ENCODE measurements around the gene MAGEA1.
"Not testable (repeated sequence)": the region's sequence is repeated elsewhere in the genome, so short reads cannot be mapped to it uniquely, and the experiment has no call there.

MAGEA1 gene, protein sequence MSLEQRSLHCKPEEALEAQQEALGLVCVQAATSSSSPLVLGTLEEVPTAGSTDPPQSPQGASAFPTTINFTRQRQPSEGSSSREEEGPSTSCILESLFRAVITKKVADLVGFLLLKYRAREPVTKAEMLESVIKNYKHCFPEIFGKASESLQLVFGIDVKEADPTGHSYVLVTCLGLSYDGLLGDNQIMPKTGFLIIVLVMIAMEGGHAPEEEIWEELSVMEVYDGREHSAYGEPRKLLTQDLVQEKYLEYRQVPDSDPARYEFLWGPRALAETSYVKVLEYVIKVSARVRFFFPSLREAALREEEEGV

DNA sequence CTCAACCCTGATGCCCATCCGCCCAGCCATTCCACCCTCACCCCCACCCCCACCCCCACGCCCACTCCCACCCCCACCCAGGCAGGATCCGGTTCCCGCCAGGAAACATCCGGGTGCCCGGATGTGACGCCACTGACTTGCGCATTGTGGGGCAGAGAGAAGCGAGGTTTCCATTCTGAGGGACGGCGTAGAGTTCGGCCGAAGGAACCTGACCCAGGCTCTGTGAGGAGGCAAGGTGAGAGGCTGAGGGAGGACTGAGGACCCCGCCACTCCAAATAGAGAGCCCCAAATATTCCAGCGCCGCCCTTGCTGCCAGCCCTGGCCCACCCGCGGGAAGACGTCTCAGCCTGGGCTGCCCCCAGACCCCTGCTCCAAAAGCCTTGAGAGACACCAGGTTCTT lies at the start of gene MAGEA1:
TSS of gene MAGEA1 (plus strand) at position 154 of the 400 bp plus-strand sequence. CDS start 3,106 bp downstream, outside the sequence.
- DNase-seq: no peak

DNA sequence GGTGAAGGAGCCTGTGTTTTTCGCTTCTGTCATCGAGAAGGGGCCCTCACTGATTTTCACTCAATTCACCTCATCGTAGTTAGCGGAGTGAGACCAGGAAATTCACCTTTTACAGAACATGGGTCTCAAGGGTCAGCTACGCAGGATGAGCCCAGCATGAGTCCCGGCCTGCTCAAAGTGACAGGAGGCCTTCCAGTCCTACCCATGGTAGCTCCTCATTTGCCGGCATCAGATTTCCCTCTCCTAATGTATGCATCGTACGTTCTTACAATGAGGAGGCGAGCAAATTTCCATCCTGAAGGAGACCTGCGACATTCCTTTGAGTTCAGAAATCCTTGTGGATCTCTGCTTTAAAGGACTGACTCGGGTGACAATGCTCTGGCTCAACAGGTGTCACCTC lies 46.2 kb upstream of the MAGEA1 start:
- DNase-seq: not testable (repeated sequence)

DNA sequence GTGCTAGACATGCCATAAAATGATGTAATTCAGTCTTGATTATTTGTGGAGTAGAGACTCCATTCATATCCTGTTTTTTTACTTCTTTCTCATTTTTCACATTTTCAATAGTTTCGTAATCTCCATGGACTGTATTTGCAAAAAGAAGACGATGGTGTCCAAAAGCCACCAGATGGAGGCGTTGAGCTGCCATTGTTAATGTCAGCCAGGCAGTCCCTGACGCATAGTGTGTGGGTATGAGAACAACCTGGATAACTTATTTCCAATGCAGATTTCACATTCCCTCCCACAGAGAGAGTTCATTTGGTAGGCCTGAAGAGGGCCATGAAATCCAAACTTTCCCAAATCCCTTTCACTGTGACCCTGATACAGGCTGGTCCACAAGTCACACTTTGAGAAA lies 40.0 kb upstream of the MAGEA1 start:
- not testable (repeated sequence) for DNase-seq

DNA sequence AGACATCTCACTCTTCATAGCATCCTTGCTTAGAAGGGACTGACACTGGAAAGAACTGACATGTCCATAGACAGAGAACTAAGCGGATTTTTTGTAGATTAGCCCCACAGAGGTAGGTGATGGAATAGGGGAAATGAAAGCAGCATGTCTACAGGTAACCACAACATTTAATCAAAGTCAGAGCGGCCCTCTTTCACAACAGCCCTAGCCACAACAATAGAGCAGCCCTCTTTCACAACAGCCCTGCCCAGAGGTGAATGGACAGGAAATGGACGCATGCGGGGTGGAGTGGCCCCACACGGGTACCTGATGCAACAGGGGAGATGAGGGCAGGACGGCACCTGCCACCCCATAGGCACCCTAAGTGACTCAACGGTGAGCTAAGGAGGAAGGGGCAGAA lies 32.8 kb upstream of the MAGEA1 start:
- not testable (repeated sequence) for DNase-seq

DNA sequence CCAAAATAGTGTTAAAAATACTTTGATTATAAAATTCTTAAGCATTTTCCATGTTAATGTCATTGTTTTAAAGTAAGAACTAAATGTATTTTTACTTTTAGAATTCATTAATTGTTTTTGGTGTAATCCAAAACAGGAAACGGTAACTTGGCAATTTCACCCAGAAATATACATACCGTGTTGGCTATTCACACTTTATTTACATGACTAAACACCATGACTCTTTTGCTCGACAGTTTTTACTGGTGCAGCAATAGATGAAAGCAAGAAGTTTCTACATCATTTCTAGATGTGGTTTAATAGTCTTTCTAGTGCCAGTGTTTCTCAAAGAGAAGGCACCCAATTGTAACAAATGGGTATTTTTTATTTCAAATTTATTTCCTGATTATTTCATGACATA lies 25.6 kb upstream of the MAGEA1 start:
- peak; percentile 1 for DNase-seq

DNA sequence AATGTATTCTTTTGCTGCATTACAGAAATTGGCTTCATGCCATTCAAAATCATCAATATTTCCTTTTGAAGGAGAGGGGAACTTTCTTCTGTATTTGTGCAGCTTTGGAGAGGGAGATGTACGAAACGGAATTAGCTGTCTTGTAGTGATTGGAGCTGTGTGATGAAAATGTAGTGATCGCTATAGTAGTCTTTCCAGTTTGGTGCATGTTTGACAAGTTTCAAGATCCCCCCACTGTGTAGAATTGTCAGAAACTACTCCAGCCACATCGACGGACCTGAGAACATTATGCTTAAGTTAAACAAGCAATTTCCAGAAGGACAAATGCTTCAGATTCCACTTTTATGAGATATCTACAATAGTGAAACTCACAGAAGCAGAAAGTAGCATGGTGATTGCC lies 21.6 kb upstream of the MAGEA1 start:
- DNase-seq: no peak

DNA sequence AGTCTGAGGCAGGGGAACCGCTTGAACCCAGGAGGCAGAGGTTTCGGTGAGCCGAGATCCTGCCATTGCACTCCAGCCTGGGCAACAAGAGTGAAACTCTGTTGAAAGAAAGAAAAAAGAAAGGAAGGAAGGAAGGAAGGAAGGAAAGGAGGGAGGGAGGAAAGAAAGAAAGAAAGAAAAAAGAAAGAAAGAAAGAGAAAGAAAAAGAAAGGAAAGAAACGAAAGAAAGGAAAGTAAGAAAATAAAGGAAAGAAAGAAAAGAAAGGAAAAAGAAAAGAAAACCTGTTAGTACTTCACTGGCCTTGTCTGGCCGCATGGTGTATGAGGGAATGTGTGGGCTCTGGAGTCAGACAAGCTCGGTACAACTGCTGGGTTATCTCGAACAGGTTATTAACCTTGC lies 20.8 kb upstream of the MAGEA1 start:
- no peak for DNase-seq

DNA sequence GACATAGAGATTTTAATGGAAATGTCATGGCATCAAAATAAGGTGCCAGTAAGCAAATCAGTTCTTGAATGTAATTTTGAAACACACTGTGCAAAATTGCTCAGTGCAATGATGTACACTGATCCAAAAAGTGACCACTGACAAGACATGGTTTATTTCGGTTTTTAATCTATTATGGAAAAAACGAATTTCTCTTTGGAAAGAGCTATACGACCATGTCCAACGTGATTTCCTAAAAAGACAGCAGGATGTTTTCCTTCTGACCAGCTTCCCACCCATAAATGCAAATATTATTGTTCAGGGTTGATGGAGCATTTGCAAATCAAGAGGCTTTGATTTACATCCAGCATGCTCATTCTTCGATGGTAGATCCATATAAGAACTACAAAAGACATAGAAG lies 17.1 kb upstream of the MAGEA1 start:
- no peak for DNase-seq

DNA sequence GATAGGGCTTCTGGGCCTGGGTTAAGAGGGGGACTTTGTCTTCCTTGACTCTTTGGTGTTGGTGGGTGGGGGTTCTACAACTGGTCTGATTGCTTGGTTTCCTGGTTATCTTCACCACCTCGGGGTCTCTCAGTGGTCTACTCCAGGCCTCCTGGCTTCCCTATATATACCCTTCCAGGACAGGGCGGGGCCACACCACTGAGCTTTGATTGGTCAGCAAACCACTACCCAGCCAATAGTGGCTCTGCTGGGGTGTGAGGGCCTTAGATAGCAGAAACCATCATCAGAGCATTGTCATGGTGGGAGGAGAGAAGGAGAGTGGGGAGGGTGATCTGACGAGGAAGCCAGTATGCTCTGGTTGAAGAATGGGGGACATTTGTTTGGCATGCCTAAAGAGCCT lies 14.4 kb upstream of the MAGEA1 start:
- no peak for DNase-seq

DNA sequence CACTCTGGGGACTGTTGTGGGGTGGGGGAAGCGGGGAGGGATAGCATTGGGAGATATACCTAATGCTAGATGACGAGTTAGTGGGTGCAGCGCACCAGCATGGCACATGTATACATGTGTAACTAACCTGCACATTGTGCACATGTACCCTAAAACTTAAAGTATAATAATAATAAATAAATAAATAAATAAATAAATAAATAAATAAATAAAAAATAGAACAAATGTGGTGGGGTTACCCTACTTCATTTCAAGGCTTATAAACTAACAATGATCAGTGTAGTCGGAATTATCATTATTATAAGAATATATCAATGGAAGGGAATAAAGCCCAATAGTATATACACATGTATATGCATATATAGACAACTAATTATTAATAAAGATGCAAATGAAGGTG lies 10.7 kb upstream of the MAGEA1 start:
- not testable (repeated sequence) for DNase-seq

DNA sequence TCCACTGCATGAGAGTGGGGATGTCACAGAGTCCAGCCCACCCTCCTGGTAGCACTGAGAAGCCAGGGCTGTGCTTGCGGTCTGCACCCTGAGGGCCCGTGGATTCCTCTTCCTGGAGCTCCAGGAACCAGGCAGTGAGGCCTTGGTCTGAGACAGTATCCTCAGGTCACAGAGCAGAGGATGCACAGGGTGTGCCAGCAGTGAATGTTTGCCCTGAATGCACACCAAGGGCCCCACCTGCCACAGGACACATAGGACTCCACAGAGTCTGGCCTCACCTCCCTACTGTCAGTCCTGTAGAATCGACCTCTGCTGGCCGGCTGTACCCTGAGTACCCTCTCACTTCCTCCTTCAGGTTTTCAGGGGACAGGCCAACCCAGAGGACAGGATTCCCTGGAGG lies 2.7 kb downstream of the MAGEA1 start:
- no peak for DNase-seq

DNA sequence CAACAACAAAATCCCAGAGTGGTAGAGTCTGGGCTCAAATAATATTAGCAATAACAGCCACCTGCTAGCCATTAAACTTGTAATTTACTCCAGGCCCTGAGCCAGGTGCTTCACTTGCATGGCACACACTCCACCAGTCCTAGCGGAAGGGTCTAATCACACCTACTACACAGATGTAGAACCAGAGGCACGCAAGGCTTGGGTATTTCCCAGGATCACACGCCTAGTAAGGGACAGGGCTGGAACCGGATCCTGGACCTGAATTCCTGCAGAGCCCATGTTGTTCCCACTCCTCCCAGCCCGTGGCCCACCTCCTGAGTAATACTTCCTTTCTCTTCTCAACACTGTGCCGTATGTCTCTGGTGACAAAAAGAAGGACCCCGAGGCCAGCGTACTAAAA lies 5.7 kb downstream of the MAGEA1 start:
- DNase-seq: no peak

DNA sequence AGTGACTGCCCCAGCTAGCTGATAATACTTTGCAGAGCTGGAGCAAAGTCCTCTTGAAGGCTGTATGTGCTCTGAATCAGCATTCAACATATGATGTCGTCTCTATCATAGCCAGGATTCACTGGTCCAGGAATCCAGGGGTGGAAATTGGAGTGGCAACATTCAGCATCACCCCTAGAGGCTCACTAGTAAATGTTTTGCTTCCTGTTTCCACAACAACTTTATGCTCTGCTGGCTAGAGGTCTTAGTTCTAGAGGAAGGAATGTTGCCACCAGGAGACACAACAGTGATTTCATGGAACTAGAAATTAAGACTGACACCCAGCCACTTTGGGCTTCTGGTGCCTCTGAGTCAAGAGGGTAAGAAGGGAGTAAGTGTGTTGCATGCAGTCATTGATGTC lies 11.3 kb downstream of the MAGEA1 start:
- no peak for DNase-seq

DNA sequence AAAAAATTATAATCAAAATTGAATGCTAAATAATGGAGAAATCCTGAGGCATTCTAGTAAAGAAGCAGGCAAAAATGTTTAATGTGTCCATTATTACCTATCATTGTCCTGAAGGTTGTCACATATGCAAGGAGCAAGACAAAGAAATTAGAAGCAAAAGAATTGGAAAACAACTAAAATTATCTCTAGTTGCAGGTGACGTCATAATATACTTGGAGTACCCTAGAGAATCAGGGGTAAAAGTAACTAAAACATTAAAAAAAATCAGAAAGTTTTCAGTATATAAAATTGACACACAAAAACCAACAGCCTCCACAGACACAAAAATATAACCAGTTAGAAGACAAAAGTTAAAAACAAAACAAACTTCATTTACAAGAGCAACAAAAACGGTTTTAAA lies 21.4 kb downstream of the MAGEA1 start:
- DNase-seq: no peak

DNA sequence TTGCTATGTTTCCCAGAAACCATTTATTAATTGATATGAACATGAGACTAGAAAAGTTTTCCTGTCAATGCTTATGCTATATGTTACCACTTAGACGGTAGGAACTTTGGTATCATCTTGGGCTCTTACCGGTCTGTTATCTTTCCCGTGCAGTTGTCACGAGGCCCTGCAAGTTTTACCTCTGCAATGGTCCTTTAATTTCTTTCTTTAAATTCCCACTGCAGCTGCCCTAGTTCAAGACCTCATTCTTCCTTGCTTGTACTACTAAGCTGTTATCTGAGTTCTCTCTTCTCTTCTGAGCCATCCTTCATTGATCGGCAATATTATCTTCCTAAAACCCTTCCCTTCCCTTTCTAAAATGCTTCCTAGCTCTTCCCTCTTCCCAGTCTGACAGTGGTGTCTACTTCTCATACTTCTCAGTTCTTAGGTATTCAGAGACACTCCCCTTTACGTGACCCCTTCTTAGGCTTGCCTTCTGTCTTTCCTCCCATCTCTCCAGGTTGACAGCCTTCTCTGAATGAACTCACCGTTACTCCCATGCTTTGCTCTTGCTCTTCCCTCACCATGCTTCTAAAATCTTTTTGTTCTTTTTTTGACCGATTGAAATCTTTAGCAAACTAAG lies 27.5 kb downstream of the MAGEA1 start:
- no peak for DNase-seq

DNA sequence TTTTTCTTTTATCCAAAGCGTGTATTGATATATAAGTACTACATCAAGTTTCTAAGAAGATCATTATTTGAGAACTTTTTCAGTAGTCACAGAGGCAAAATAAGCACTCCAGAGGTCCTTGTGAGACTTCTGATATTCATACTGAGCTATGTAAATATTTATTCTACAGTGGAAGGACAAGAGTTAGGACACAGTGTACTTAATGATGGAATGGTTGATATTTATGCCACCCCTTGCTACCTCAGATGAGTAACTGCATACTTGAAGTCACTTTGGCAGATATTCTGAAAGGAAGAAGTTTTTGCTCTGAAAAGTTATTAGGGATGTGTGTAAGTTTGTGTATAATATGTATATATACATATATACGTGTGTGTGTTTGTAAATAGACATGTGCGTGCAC lies 30.3 kb downstream of the MAGEA1 start:
- no peak for DNase-seq

DNA sequence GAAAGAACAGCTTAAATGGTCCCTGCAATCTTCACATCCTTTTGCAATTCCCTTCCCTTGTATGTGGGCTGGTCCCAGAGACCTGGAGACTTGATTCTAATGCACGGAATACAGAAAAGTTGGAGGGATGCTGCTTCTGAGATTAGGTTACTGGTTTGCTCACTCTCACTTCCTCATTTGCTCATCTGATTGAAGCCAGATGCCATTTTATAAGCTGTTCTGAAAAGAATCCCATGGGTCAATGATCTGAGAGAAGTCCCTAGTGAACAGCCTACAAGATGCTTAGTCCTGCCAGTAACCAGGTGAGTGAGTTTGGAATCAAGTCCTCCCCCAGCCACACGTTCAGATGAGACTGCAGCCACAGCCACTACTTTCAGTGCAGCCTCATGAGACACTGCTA lies 35.9 kb downstream of the MAGEA1 start:
- DNase-seq: no peak

DNA sequence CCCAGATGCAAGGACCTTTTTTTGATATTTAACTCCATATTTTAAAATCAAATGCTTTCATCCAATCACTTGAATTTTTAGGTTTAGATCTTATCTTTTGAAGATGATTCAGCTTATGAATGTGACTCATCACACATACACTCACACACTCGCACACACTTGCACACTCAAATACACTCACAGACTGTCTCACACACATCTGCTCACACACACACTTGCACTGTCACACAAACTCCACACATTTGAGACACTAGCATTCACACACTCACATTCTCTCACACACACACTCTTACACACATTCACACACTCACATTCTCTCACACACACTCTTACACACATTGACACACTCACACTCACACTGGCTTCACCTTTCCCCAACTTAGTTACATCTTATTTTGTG lies 37.8 kb downstream of the MAGEA1 start:
- DNase-seq: no peak

DNA sequence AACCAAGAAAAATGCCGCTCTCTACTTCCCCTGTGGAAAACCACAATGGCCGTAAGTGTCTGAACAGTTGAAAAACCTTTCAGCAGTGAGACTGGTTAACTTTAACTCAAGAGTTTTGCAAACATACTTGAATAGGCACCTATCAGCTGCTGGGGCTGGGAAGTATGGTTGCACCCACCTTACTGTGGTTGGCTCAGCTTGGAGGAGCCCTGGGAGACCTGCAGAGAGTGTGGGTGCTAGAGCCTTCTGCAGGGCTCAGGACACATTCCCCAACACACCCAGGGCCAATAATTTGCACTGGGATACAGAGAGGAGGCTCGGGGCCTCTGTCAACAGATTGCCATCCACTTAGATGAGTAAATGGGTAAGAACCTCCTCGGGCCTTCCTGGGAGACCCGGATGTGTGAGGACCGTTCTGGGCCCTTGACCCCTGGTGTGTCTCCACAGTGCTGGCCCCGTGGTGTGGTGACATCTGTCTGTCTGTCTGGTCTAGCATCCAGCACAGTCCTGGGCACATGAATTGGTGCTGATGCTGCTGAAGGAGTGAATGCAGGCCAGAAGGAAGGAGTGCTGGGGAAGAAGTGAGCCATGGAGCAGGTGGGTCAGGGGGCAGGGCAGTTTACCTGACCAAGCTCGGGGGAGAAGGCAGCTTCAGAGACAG lies 46.5 kb downstream of the MAGEA1 start:
- no peak for DNase-seq

DNA sequence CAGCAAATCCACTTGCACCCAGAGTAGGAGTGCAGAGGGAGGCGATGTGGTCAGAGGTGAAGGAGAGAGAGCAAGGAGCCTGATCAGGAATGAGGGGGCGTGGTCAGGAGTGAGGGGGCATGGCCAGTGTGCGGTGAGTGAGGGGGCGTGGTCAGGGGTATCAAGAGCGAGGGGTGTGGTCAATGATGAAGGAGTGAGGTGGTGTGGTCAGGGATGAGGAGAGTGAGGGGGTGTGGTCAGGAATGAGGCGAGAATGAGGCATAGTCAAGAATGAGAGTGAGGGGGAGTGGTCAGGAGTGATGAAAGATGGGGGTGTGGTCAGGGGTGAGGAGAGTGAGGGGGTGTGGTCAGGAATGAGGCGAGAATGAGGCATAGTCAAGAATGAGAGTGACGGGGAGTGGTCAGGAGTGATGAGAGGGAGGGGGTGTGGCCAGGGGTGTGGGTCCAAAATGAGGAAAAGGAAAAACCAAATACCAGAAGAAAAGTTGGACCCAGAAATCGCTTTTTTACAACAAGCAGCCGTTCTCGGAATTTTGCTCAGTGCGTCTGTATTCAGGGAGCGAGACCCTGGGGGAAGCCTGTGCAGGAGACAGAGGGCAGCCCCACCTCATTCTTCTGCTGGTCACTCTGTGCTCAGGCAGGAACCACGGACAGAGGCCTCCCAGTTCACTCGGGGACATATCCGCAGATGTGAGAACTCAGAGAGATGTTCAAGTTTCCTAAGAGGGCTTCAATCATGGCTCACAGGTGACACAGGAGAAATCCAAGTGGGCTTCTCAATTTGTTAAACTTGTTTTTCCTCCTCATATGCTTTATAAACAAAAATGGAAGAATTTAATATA lies 47.5 kb downstream of the MAGEA1 start:
- DNase-seq: peak; percentile 79
